GM12878 (cell line): ENCODE results near the gene PIGQ. TPM values are rescaled to one million over a fixed set of nuclear protein-coding genes. Genes with fewer than 3 reads are reported as not detected.
A peak's percentile ranks its signal among the peaks of the same experiment; 100 is the strongest.

ENCODE experiments used
- CHD4 ChIP-seq: fragments of 200-600 bp; sonication (generic); IDR thresholded peaks from 2 replicates; pipeline ENCODE4 v1.6.1; 2016; ENCODE audit warnings: mild to moderate bottlenecking
- CREB1 ChIP-seq: IDR thresholded peaks from 2 replicates; pipeline ENCODE4 v1.6.1; 2012; ENCODE audit warnings: low read depth, mild to moderate bottlenecking, inconsistent platforms
- CREM ChIP-seq: IDR thresholded peaks from 2 replicates; pipeline ENCODE4 v1.6.1; 2014; ENCODE audit warnings: antibody characterized with exemption, low read depth
- CTCF ChIP-seq, 3 experiments: IDR thresholded peaks in 2 of 3; conservative IDR thresholded peaks in 1 of 3; 2 replicates each; pipeline ENCODE4 v1.5.1; 2011; ENCODE audit warnings: low read depth in 3 of 3, low read length in 3 of 3, mild to moderate bottlenecking in 3 of 3, control low read depth in 2 of 3, moderate library complexity in 2 of 3, inconsistent platforms in 1 of 3, mixed read lengths in 1 of 3; ENCODE audit not compliant: control insufficient read depth in 2 of 3, insufficient read depth in 1 of 3; ENCODE audit errors: extremely low read depth in 1 of 3
- E2F4 ChIP-seq: IDR thresholded peaks from 2 replicates; pipeline ENCODE4 v1.6.1; 2012; ENCODE audit warnings: low read depth, low read length, improper control_type of control experiment
- FOS ChIP-seq: IDR thresholded peaks from 3 replicates; pipeline ENCODE4 v1.6.1; 2011; ENCODE audit warnings: borderline replicate concordance; ENCODE audit not compliant: insufficient read length; ENCODE audit errors: extremely low read depth
- FOXM1 ChIP-seq: IDR thresholded peaks from 2 replicates; pipeline ENCODE4 v1.6.1; 2012; ENCODE audit warnings: low read depth, mild to moderate bottlenecking, inconsistent platforms, low read length, moderate library complexity
- HCFC1 ChIP-seq: fragments of 150-350 bp; IDR thresholded peaks from 2 replicates; pipeline ENCODE4 v1.6.1; 2014; ENCODE audit warnings: low read length
- KLF5 ChIP-seq: fragments of 450-650 bp; IDR thresholded peaks from 2 replicates; pipeline ENCODE4 v1.6.1; 2014; ENCODE audit warnings: mild to moderate bottlenecking; ENCODE audit not compliant: partially characterized antibody
- NBN ChIP-seq: fragments of 450-650 bp; IDR thresholded peaks from 2 replicates; pipeline ENCODE4 v1.6.1; 2016
- NKRF ChIP-seq: fragments of 450-650 bp; conservative IDR thresholded peaks from 2 replicates; pipeline ENCODE4 v1.6.1; 2017; ENCODE audit warnings: mild to moderate bottlenecking, moderate library complexity
- NR2F1 ChIP-seq: fragments of 450-650 bp; conservative IDR thresholded peaks from 2 replicates; pipeline ENCODE4 v1.6.1; 2017; ENCODE audit warnings: mild to moderate bottlenecking
- SP1 ChIP-seq: IDR thresholded peaks from one replicate; pipeline ENCODE4 v1.6.1; 2011; ENCODE audit warnings: low read depth, low read length
- TCF3 ChIP-seq: IDR thresholded peaks from 2 replicates; pipeline ENCODE4 v1.6.1; 2012; ENCODE audit warnings: low read depth, mild to moderate bottlenecking, low read length, borderline replicate concordance; ENCODE audit not compliant: insufficient read depth
- WRNIP1 ChIP-seq: IDR thresholded peaks from 2 replicates; pipeline ENCODE4 v1.6.1; 2011; ENCODE audit warnings: low read depth, low read length, improper control_type of control experiment, borderline replicate concordance
- YY1 ChIP-seq: IDR thresholded peaks from 2 replicates; pipeline ENCODE4 v1.6.1; 2011; ENCODE audit warnings: low read depth, mild to moderate bottlenecking, low read length
- ZBTB33 ChIP-seq: fragments of 450-650 bp; IDR thresholded peaks from 2 replicates; pipeline ENCODE4 v1.6.1; 2017; ENCODE audit warnings: mild to moderate bottlenecking
- ZNF24 ChIP-seq: fragments of 450-650 bp; IDR thresholded peaks from 2 replicates; pipeline ENCODE4 v1.6.1; 2017; ENCODE audit warnings: antibody characterized with exemption, mild to moderate bottlenecking
- ZNF274 ChIP-seq: IDR thresholded peaks from one replicate; pipeline ENCODE4 v1.8.0; 2011; ENCODE audit not compliant: insufficient read length, insufficient read depth
- polyA plus RNA-seq, 11 experiments: library from polyadenylated mRNA; depleted of rRNA in 4 of 11; unstranded in 6 of 11; stranded (reverse) in 5 of 11; fragments of >200 nt; fragmentation: Nextera tagmentation in 4 of 11; fragmentation: Illumina TruSeq in 1 of 11; extraction: Ambion mirVana in 4 of 11; extraction: Trizol in 1 of 11; gene quantifications; 1 replicate in 1 of 11; 2 replicates in 10 of 11; pipeline versions ENCODE4 v1.2.1 to v1.2.3, GENCODE V29; 2011 to 2016; ENCODE audit warnings: inconsistent platforms in 2 of 11, missing spikeins in 2 of 11, low read depth in 1 of 11
- total RNA-seq, 4 experiments: library from RNA; depleted of rRNA in 3 of 4; stranded (reverse); fragments of >200 nt in 3 of 4; fragmentation: Illumina TruSeq in 1 of 4; extraction: Trizol in 1 of 4; gene quantifications; 2 replicates each; pipeline versions ENCODE4 v1.2.1 to v1.2.3, GENCODE V29; 2013 to 2021
- TF ChIP-seq, protein P1 (sequence below): IDR thresholded peaks from 2 replicates; pipeline ENCODE4 v1.6.1; 2012; ENCODE audit warnings: mild to moderate bottlenecking, low read depth, low read length

Gene PIGQ
- total and polyA plus RNA-seq, 10 of the 15 experiments (the other 5 are each of a cell fraction or from before 2014, with no cell fraction given): 1.8 to 31.3 (median 17.5) TPM; not detected in 1

- TF ChIP-seq TCF3 (no peak), HCFC1 (peak; percentile 96), FOXM1 (no peak), NR2F1 (peak; percentile 62), E2F4 (0 out of 2 replicates have a peak, but pooled peaks have one; percentile 19), CREB1 (peak; percentile 89), ZNF24 (0 out of 2 replicates have a peak, but pooled peaks have one; percentile 16), ZNF274 (no peak), FOS (no peak), SP1 (peak; percentile 55), CHD4 (no peak), WRNIP1 (no peak), YY1 (peak; percentile 79), ZBTB33 (no peak), NBN (no peak), CREM (peak; percentile 84), NKRF (peak; percentile 78; the same call in 1 of the 2 replicates), KLF5 (peak; percentile 59), CTCF (IDR thresholded peaks at IDR 0.05 in 2 of 3, conservative IDR thresholded peaks at IDR 0.05 in 1 of 3; ENCODE audit: control insufficient read depth in 2 of 3, extremely low read depth in 1 of 3, insufficient read depth in 1 of 3, low read depth in 3 of 3, low read length in 3 of 3) (no peak)
- TF ChIP-seq, protein P1, sequence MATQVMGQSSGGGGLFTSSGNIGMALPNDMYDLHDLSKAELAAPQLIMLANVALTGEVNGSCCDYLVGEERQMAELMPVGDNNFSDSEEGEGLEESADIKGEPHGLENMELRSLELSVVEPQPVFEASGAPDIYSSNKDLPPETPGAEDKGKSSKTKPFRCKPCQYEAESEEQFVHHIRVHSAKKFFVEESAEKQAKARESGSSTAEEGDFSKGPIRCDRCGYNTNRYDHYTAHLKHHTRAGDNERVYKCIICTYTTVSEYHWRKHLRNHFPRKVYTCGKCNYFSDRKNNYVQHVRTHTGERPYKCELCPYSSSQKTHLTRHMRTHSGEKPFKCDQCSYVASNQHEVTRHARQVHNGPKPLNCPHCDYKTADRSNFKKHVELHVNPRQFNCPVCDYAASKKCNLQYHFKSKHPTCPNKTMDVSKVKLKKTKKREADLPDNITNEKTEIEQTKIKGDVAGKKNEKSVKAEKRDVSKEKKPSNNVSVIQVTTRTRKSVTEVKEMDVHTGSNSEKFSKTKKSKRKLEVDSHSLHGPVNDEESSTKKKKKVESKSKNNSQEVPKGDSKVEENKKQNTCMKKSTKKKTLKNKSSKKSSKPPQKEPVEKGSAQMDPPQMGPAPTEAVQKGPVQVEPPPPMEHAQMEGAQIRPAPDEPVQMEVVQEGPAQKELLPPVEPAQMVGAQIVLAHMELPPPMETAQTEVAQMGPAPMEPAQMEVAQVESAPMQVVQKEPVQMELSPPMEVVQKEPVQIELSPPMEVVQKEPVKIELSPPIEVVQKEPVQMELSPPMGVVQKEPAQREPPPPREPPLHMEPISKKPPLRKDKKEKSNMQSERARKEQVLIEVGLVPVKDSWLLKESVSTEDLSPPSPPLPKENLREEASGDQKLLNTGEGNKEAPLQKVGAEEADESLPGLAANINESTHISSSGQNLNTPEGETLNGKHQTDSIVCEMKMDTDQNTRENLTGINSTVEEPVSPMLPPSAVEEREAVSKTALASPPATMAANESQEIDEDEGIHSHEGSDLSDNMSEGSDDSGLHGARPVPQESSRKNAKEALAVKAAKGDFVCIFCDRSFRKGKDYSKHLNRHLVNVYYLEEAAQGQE: no peak
Observed at GRCh38 chr16:527015-527903, 42.5 kb upstream of the PIGQ start, which contains the start of gene CAPN15 (continued).
